ENCODE results near the gene PRSS36. TPM values are rescaled to one million over a fixed set of nuclear protein-coding genes. Genes with fewer than 3 reads are reported as not detected.

PRSS36 gene
- total and polyA plus RNA-seq, 3 donors from 2014 or later: 5.4 to 8.3 (median 7.1) TPM

DNA sequence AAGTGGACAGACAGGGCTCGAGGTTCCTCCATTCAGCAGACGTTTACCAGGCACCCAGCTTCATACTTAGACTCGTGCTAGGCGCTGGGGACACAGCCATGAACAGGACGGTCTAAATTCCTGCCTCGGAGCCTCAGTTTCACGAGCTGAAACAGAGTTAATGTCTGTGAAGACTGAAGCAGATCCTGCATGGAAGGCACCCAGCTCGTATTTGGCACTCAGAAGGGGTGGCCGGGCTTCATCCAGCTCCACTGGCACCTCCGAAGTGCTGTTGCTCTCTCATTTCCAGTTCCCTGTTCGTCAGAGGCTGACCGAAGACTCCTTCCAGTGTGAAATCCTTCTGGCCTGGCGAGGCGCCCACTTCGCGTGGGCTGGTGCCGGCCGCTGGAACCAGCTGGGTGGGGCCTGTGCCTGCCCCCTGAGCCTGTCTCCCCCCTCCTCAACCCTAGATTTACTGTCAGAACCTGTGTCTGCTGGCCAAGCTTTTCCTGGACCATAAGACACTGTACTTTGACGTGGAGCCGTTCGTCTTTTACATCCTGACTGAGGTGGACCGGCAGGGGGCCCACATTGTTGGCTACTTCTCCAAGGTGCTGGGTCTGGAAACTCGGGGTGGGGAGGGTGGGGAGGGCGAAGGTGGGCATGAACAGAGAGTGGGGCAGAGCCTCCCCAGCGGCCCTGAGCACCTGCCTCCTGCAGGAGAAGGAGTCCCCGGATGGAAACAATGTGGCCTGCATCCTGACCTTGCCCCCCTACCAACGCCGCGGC is 20.1 kb downstream of the PRSS36 start:
- DNase-seq: peak; percentile 66
- no peaks in the 10 kb centered on the region for H3K27me3 ChIP-seq
- no peak overlapping the region for H3K4me3 ChIP-seq
- peak overlapping the region; percentile 57 to 89 for H3K27ac ChIP-seq
- 41 to 47% methylated on average over 11 to 29 of the region's 29 CpGs for WGBS, 2 donors
- TF ChIP-seq CTCF (IDR thresholded peaks at IDR 0.05): no peak
- no peak for TF ChIP-seq POLR2A (IDR thresholded peaks at IDR 0.05)
- H3K9me3 ChIP-seq: no peaks in the 10 kb centered on the region
- peaks cover 30% of the 10 kb centered on the region for H3K4me1 ChIP-seq
- H3K36me3 ChIP-seq (ENCODE audit: low read depth, missing control alignments): peaks cover 5% of the 10 kb centered on the region
- intact Hi-C loops (cut with DNase I; ENCODE audit: low total_unique reads): no loop called here

DNA sequence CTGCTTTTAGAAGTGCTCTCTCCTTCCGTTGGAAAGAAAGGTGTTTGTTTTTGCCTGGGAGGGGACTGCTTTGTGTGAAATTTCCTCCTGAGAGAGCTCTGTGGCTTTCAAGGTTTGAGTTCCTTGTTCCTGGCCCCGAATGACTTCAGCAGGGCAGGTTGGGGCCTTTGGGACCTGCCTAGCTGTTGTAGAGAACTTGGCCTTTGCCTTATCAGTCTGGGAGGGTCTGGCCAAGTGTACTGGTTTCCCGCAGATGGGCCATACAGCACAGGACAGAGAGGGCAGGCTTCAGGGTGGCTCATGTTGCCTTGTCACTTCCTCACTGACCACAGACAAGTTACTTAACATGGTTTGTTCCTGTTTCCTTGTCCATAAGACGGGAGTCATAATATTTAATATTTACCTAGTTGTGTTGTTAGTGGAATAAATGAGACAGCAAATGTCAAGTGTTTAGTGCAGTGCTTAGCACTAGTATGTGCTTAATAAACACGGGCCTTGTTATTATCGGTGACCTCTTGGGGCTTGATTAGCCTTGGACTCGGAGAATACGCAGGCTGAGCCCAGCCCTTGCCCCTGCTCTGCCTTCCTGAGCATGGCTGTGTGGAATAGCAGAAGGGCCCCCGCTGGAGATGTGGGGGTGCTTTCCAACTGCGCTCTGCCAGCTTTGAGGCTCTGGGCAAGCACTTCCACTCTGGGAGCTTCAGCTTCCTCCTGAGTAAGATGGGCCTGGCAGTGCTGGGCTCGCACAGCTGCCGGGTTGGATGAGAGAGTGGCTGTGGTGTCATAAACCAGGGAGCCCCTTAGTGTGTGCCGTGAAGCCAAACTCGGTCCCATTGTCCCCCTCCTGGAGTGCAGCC is 20.9 kb downstream of the PRSS36 start:
- peaks cover 5% of the 10 kb centered on the region for H3K36me3 ChIP-seq (ENCODE audit: low read depth, missing control alignments)
- intact Hi-C loops (cut with DNase I; ENCODE audit: low total_unique reads): no loop called here

GRCh38 chr16:31127182-31127581 is 22.7 kb downstream of the PRSS36 start:
- WGBS, 2 donors: 92 to 95% methylated on average over 13 of the region's 13 CpGs
- H3K36me3 ChIP-seq (ENCODE audit: low read depth, missing control alignments): peaks cover 5% of the 10 kb centered on the region

More for the DNA sequence above, 20.9 kb downstream of the PRSS36 start:
- 49 to 50% methylated on average over 9 to 12 of the region's 14 CpGs for WGBS, 2 donors
- H3K9me3 ChIP-seq: no peaks in the 10 kb centered on the region
- peak overlapping the region; percentile 60 to 89 for H3K27ac ChIP-seq
- TF ChIP-seq POLR2A (IDR thresholded peaks at IDR 0.05) (no peak), CTCF (IDR thresholded peaks at IDR 0.05) (no peak)
- no peak overlapping the region for H3K4me3 ChIP-seq
- H3K4me1 ChIP-seq: peaks cover 26% of the 10 kb centered on the region
- no peaks in the 10 kb centered on the region for H3K27me3 ChIP-seq
- DNase-seq: peak; percentile 53

DNA sequence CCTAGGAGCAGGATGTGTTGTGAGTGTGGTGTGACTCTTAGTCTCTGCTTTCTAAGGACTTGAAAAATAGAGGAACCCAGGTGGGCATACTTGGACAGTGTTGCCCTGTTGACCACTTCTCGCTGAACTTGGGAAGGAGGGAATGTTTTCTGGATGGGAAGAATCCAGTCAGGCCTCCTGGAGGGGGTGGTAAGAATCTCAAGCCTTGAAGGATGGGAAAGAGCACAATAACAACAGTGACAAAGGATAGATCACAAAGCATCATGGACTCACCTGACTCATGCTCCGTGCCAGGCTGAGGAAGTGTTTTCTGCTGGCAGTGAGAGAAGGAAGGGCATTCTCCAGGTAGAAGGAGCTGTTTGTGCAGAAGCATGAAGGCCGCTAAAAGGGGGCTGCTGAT is 24.0 kb downstream of the PRSS36 start:
- no peak for DNase-seq
- H3K27ac ChIP-seq: no peak overlapping the region
- no peak overlapping the region for H3K4me3 ChIP-seq
- intact Hi-C loops (cut with DNase I; ENCODE audit: low total_unique reads): no loop called here
- H3K27me3 ChIP-seq: no peaks in the 10 kb centered on the region
- 92 to 96% methylated on average over 3 of the region's 3 CpGs for WGBS, 2 donors
- no peaks in the 10 kb centered on the region for H3K36me3 ChIP-seq (ENCODE audit: low read depth, missing control alignments)
- peaks cover 26% of the 10 kb centered on the region for H3K4me1 ChIP-seq
- no peak for TF ChIP-seq POLR2A (IDR thresholded peaks at IDR 0.05)
- TF ChIP-seq CTCF (IDR thresholded peaks at IDR 0.05): no peak
- H3K9me3 ChIP-seq: no peaks in the 10 kb centered on the region

More at GRCh38 chr16:31127182-31127581, 22.7 kb downstream of the PRSS36 start:
- no peak for TF ChIP-seq CTCF (IDR thresholded peaks at IDR 0.05)
- no peak for TF ChIP-seq POLR2A (IDR thresholded peaks at IDR 0.05)
- no peak for DNase-seq
- H3K4me3 ChIP-seq: no peak overlapping the region
- peak overlapping the region in 1 of 2 donors; percentile 12 for H3K27ac ChIP-seq
- H3K4me1 ChIP-seq: peaks cover 26% of the 10 kb centered on the region
- intact Hi-C loops (cut with DNase I; ENCODE audit: low total_unique reads): no loop called here
- no peaks in the 10 kb centered on the region for H3K27me3 ChIP-seq
- H3K9me3 ChIP-seq: no peaks in the 10 kb centered on the region

Data from testis (tissue), 3 donors.